Activated T-cell treated with anti-CD3 and anti-CD28 coated beads, Interleukin-2, amount 50 U/mL, for 1 hour (primary cell): ENCODE measurements around the gene DGUOK.
"Not testable (repeated sequence)": the region's sequence is repeated elsewhere in the genome, so short reads cannot be mapped to it uniquely, and the experiment has no call there.

Experiments used
- DNase-seq: peaks from one replicate; pipeline ENCODE4 v3.0.0-alpha.2; 2020

The DGUOK gene

GRCh38 chr2:73926493-73927327, at the start of gene DGUOK:
Gene DGUOK, plus strand, starts transcription at chr2:73926880. Its CDS starts 31 bp downstream, at chr2:73926911.
- peak; percentile 90 for DNase-seq

- DNase-seq = no peak
Observed at GRCh38 chr2:73877071-73877802, 49.4 kb upstream of the DGUOK start.

GRCh38 chr2:73877984-73878383, 48.7 kb upstream of the DGUOK start:
- not testable (repeated sequence) for DNase-seq

- DNase-seq = no peak
Observed at GRCh38 chr2:73885406-73885805, 41.3 kb upstream of the DGUOK start.

- no peak for DNase-seq
Observed at GRCh38 chr2:73886357-73886756, 40.3 kb upstream of the DGUOK start.

- DNase-seq = not testable (repeated sequence)
Observed at GRCh38 chr2:73887596-73888353, 38.9 kb upstream of the DGUOK start.

GRCh38 chr2:73888388-73888787, 38.3 kb upstream of the DGUOK start:
- no peak for DNase-seq

- no peak for DNase-seq
Observed at GRCh38 chr2:73889206-73889605, 37.5 kb upstream of the DGUOK start.

- no peak for DNase-seq
Observed at GRCh38 chr2:73890301-73891092, 36.2 kb upstream of the DGUOK start.

GRCh38 chr2:73891276-73891901, 35.3 kb upstream of the DGUOK start:
- DNase-seq = no peak

- DNase-seq = no peak
Observed at GRCh38 chr2:73892631-73893329, 33.9 kb upstream of the DGUOK start, which contains the start of gene ACTG2. Gene ACTG2, plus strand, starts transcription at chr2:73893008. Its CDS starts 8,304 bp downstream, at chr2:73901312.

GRCh38 chr2:73893764-73894474, 32.8 kb upstream of the DGUOK start:
- DNase-seq = no peak

- no peak for DNase-seq
Observed at GRCh38 chr2:73894475-73894850, 32.2 kb upstream of the DGUOK start.

GRCh38 chr2:73894877-73895276, 31.8 kb upstream of the DGUOK start:
- DNase-seq = no peak

- no peak for DNase-seq
Observed at GRCh38 chr2:73895473-73895872, 31.2 kb upstream of the DGUOK start.

- no peak for DNase-seq
Observed at GRCh38 chr2:73896362-73897239, 30.1 kb upstream of the DGUOK start.

GRCh38 chr2:73897240-73897583, 29.5 kb upstream of the DGUOK start:
- DNase-seq = no peak

- DNase-seq = no peak
Observed at GRCh38 chr2:73897934-73898333, 28.7 kb upstream of the DGUOK start.

GRCh38 chr2:73899801-73900336, 26.8 kb upstream of the DGUOK start:
- no peak for DNase-seq
